Right kidney (tissue), 1 donor: Measurements from ENCODE around the gene DHRS7B.

Experiments
- DNase-seq: peaks from one replicate; pipeline ENCODE4 v3.0.0-alpha.2; 2016

DHRS7B gene

GRCh38 chr17:21240369-21241055, 113.7 kb downstream of the DHRS7B start:
- DNase-seq: no peak
